Breast epithelium (tissue), 3 donors: ENCODE data around the gene CIZ1.

Source experiments
- CTCF ChIP-seq, 3 donors: fragments of 450-650 bp; IDR thresholded peaks; one replicate each; pipeline ENCODE4 v1.5.1; 2016 to 2017; ENCODE audit warnings: antibody characterized with exemption in 3 of 3, mild to moderate bottlenecking in 3 of 3, moderate library complexity in 3 of 3
- POLR2A ChIP-seq: fragments of 450-650 bp; IDR thresholded peaks from one replicate; pipeline ENCODE4 v1.6.1; 2016; ENCODE audit warnings: antibody characterized with exemption, mild to moderate bottlenecking, moderate library complexity

DNA sequence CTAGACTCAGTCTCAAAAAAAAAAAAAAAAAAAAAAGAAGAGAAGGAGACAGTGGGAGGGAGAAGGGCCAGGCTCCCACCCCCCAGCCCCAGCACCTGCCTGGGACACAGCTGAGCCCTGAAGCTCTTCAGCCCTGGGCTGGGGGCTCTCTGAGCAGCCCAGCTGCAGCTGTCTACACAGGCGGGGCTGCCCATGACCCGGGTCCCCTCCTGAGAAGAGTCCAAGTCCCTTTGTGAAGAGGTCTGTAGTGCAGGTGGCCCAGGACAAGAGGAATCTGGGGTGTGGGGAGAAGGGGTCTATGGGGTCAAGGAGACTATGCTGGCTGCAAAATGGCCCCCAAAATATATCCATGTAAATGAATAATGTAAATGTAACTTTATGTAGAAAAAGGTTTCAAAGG is 48.8 kb downstream of the CIZ1 start:
- no peak for TF ChIP-seq CTCF (IDR thresholded peaks at IDR 0.05)
- no peak for TF ChIP-seq POLR2A
